GM23338 (cell line): ENCODE measurements around the gene FBXW11. TPM values are rescaled to one million over a fixed set of nuclear protein-coding genes. Genes with fewer than 3 reads are reported as not detected.
A peak's percentile ranks its signal among the peaks of the same experiment; 100 is the strongest.
"Not testable (repeated sequence)": the region's sequence is repeated elsewhere in the genome, so short reads cannot be mapped to it uniquely, and the experiment has no call there.

Experiments
- ATAC-seq: fragments of 200-7000 bp; cut with Tn5 transposase; 3 replicates; pipeline ENCODE4 v1.9.1; 2020
- DNase-seq: peaks from one replicate; pipeline ENCODE4 v3.0.0-alpha.2; 2015; ENCODE audit warnings: low spot score
- H2AFZ ChIP-seq: fragments of 200-600 bp; sonication (generic); 2 replicates; pipeline ENCODE4 v1.8.0; 2016; ENCODE audit warnings: antibody characterized with exemption, mild to moderate bottlenecking, moderate library complexity
- H3F3A ChIP-seq: fragments of 200-600 bp; sonication (generic); replicated peaks from 2 replicates; pipeline ENCODE4 v1.8.0; 2017; ENCODE audit warnings: antibody characterized with exemption, mixed run types, low read depth
- H3K27ac ChIP-seq: fragments of 200-600 bp; sonication (generic); 2 replicates; pipeline ENCODE4 v1.6.1; 2016; ENCODE audit warnings: low read depth
- H3K27me3 ChIP-seq: fragments of 200-600 bp; sonication (generic); 2 replicates; pipeline ENCODE4 v1.8.0; 2016; ENCODE audit warnings: mild to moderate bottlenecking, mixed run types, moderate library complexity; ENCODE audit not compliant: insufficient read depth
- H3K36me3 ChIP-seq: fragments of 200-600 bp; sonication (generic); 2 replicates; pipeline ENCODE4 v1.8.0; 2016; ENCODE audit warnings: mild to moderate bottlenecking; ENCODE audit not compliant: insufficient read depth
- H3K4me1 ChIP-seq: fragments of 200-600 bp; sonication (generic); 2 replicates; pipeline ENCODE4 v1.8.0; 2016; ENCODE audit warnings: mild to moderate bottlenecking, moderate library complexity; ENCODE audit not compliant: insufficient read depth
- H3K4me2 ChIP-seq: fragments of 200-600 bp; sonication (generic); 2 replicates; pipeline ENCODE4 v1.7.1; 2017; ENCODE audit warnings: mixed run types
- H3K4me3 ChIP-seq: fragments of 200-600 bp; sonication (generic); 2 replicates; pipeline ENCODE4 v1.6.1; 2016; ENCODE audit warnings: mixed run types
- H3K79me2 ChIP-seq: fragments of 200-600 bp; sonication (generic); replicated peaks from 2 replicates; pipeline ENCODE4 v1.8.0; 2017; ENCODE audit warnings: mild to moderate bottlenecking; ENCODE audit not compliant: insufficient read depth
- H3K9me2 ChIP-seq: fragments of 200-600 bp; sonication (generic); 2 replicates; pipeline ENCODE4 v1.8.0; 2017; ENCODE audit not compliant: insufficient read depth
- H4K20me1 ChIP-seq: fragments of 200-600 bp; sonication (generic); replicated peaks from 2 replicates; pipeline ENCODE4 v1.8.0; 2017; ENCODE audit warnings: mild to moderate bottlenecking; ENCODE audit not compliant: insufficient read depth
- H3K27ac Mint-ChIP-seq: 2 replicates; pipeline ENCODE4 v1.8.0; 2020; ENCODE audit warnings: inconsistent platforms, mild to moderate bottlenecking, moderate library complexity, mixed read lengths
- H3K27me3 Mint-ChIP-seq: 3 replicates; pipeline ENCODE4 v1.8.0; 2022; ENCODE audit warnings: low read depth, mild to moderate bottlenecking, moderate library complexity, mixed read lengths, inconsistent platforms; ENCODE audit not compliant: insufficient read depth, poor library complexity
- H3K36me3 Mint-ChIP-seq: 3 replicates; pipeline ENCODE4 v1.8.0; 2021; ENCODE audit warnings: low read depth, mild to moderate bottlenecking, inconsistent platforms, moderate library complexity, mixed read lengths
- H3K4me1 Mint-ChIP-seq: 3 replicates; pipeline ENCODE4 v1.8.0; 2020; ENCODE audit warnings: mild to moderate bottlenecking, inconsistent platforms, mixed read lengths
- H3K4me3 Mint-ChIP-seq: 3 replicates; pipeline ENCODE4 v1.8.0; 2021; ENCODE audit warnings: moderate library complexity, mild to moderate bottlenecking, inconsistent platforms, mixed read lengths
- H3K9me3 Mint-ChIP-seq: 3 replicates; pipeline ENCODE4 v1.8.0; 2020; ENCODE audit warnings: moderate library complexity, mild to moderate bottlenecking, inconsistent platforms, mixed read lengths
- CREB1 ChIP-seq: fragments of 250-450 bp; sonication (Bioruptor Pico); IDR thresholded peaks from 2 replicates; pipeline ENCODE4 v1.5.0; 2020; ENCODE audit warnings: low read depth, mild to moderate bottlenecking, moderate library complexity
- CTCF ChIP-seq, 2 experiments: fragments of 200-600 bp in 1 of 2; sonication (generic) in 1 of 2; conservative IDR thresholded peaks; 2 replicates each; pipeline versions ENCODE4 v1.5.1 to v1.6.1; 2016 to 2017; ENCODE audit warnings: antibody characterized with exemption in 2 of 2, low read depth in 2 of 2, mild to moderate bottlenecking in 2 of 2, moderate library complexity in 1 of 2
- ETS1 ChIP-seq: IDR thresholded peaks from 2 replicates; pipeline ENCODE4 v1.6.1; 2016; ENCODE audit warnings: antibody characterized with exemption
- EZH2phosphoT487 ChIP-seq: fragments of 200-600 bp; sonication (generic); IDR thresholded peaks from one replicate; pipeline ENCODE4 v1.8.1; 2018; ENCODE audit warnings: antibody characterized with exemption; ENCODE audit not compliant: unreplicated experiment
- POLR2AphosphoS5 ChIP-seq: IDR thresholded peaks from 2 replicates; pipeline ENCODE4 v1.6.1; 2016; ENCODE audit warnings: antibody characterized with exemption, low read depth
- REST ChIP-seq: IDR thresholded peaks from one replicate; pipeline ENCODE4 v1.6.1; 2018; ENCODE audit warnings: antibody characterized with exemption; ENCODE audit not compliant: unreplicated experiment
- STAT1 ChIP-seq: IDR thresholded peaks from one replicate; pipeline ENCODE4 v1.6.1; 2016; ENCODE audit warnings: antibody characterized with exemption; ENCODE audit not compliant: unreplicated experiment
- ZNF114 ChIP-seq: fragments of 250-450 bp; sonication (Bioruptor Pico); IDR thresholded peaks from 2 replicates; pipeline ENCODE4 v1.5.0; 2020; ENCODE audit warnings: mild to moderate bottlenecking, moderate library complexity
- ZNF462 ChIP-seq: fragments of 250-450 bp; sonication (Bioruptor Pico); IDR thresholded peaks from 2 replicates; pipeline ENCODE4 v1.5.0; 2020; ENCODE audit warnings: mild to moderate bottlenecking, moderate library complexity
- polyA plus RNA-seq: library from polyadenylated mRNA; unstranded; fragments of >200 nt; fragmentation: Nextera tagmentation; extraction: Ambion mirVana; gene quantifications from 2 replicates; pipeline ENCODE4 v1.2.1, GENCODE V29; 2016
- total RNA-seq: library from RNA; depleted of rRNA; stranded (reverse); fragments of >200 nt; shearing (Covaris generic); gene quantifications from 2 replicates; pipeline ENCODE4 v1.2.3, GENCODE V29; 2014

The FBXW11 gene
- total and polyA plus RNA-seq, 2 experiments from 2014 or later = 45.0 to 88.0 TPM

- H3K9me3 Mint-ChIP-seq, H3K4me3 ChIP-seq, H3K36me3 ChIP-seq, H3K27me3 ChIP-seq, H3K4me2 ChIP-seq, H3K9me2 ChIP-seq, H2AFZ ChIP-seq, H3K27ac Mint-ChIP-seq, DNase-seq, ATAC-seq, H3K4me3 Mint-ChIP-seq, H3K27me3 Mint-ChIP-seq, H3K27ac ChIP-seq, H3K36me3 Mint-ChIP-seq, H3F3A ChIP-seq: not testable (repeated sequence)
- H3K4me1 Mint-ChIP-seq = peaks cover 48% of the 10 kb centered on the region
- Histone ChIP-seq H4K20me1 (peaks cover 49% of the 10 kb centered on the region), H3K4me1 (peaks cover 60% of the 10 kb centered on the region), H3K79me2 (peaks cover 99% of the 10 kb centered on the region)
These were observed 90.7 kb downstream of the FBXW11 start for GRCh38 chr5:171915700-171916099.

- Mint-ChIP-seq H3K4me3 (no peak overlapping the region), H3K4me1 (peaks cover 48% of the 10 kb centered on the region), H3K27ac (0 out of 2 replicates have a peak overlapping the region, but pooled peaks have one; percentile 20), H3K27me3 (no peaks in the 10 kb centered on the region), H3K9me3 (no peaks in the 10 kb centered on the region), H3K36me3 (no peaks in the 10 kb centered on the region)
- H3K27me3 ChIP-seq = no peaks in the 10 kb centered on the region
- H3K27ac ChIP-seq = no peak overlapping the region; the same call in 1 of the 2 replicates
- no peaks in the 10 kb centered on the region for H3F3A ChIP-seq
- peaks cover 42% of the 10 kb centered on the region for H4K20me1 ChIP-seq
- DNase-seq (peak; percentile 30), ATAC-seq (no peak)
- H2AFZ ChIP-seq = no peak overlapping the region
- H3K4me2 ChIP-seq = no peak overlapping the region
- H3K36me3 ChIP-seq = no peaks in the 10 kb centered on the region
- H3K4me1 ChIP-seq = peaks cover 54% of the 10 kb centered on the region
- H3K9me2 ChIP-seq = no peaks in the 10 kb centered on the region
- H3K4me3 ChIP-seq = no peak overlapping the region
- peaks cover 99% of the 10 kb centered on the region for H3K79me2 ChIP-seq
- TF ChIP-seq POLR2AphosphoS5 = no peak
- TF ChIP-seq STAT1 = no peak
- TF ChIP-seq EZH2phosphoT487 = no peak
- TF ChIP-seq REST = no peak
- TF ChIP-seq CREB1 = no peak
- TF ChIP-seq ETS1 = no peak
- TF ChIP-seq CTCF (conservative IDR thresholded peaks at IDR 0.05; ENCODE audit: low read depth in 2 of 2) = no peak
- no peak for TF ChIP-seq ZNF114 (CRISPR knock-in tag)
- TF ChIP-seq ZNF462 (CRISPR knock-in tag) = no peak
These were observed 91.6 kb downstream of the FBXW11 start for GRCh38 chr5:171914726-171915338.
